WI38 (cell line): ENCODE results near the gene KIAA1614.

Experiments
- H3K4me3 ChIP-seq: 2 replicates; pipeline ENCODE4 v1.5.1; 2011; ENCODE audit warnings: low read depth, mild to moderate bottlenecking, control low read depth, low read length
- CTCF ChIP-seq: IDR thresholded peaks from 2 replicates; pipeline ENCODE4 v1.5.1; 2012; ENCODE audit warnings: low read depth, mild to moderate bottlenecking, control low read depth, low read length

Gene KIAA1614

GRCh38 chr1:180946056-180946455 is 33.4 kb downstream of the KIAA1614 start:
- H3K4me3 ChIP-seq: no peak overlapping the region
- TF ChIP-seq CTCF: no peak

GRCh38 chr1:180946541-180947498 is 34.1 kb downstream of the KIAA1614 start:
- no peak for TF ChIP-seq CTCF
- H3K4me3 ChIP-seq: no peak overlapping the region

GRCh38 chr1:180947499-180947885 is 34.8 kb downstream of the KIAA1614 start:
- no peak for TF ChIP-seq CTCF
- H3K4me3 ChIP-seq: no peak overlapping the region

- no peak for TF ChIP-seq CTCF
- no peak overlapping the region for H3K4me3 ChIP-seq
Measured at GRCh38 chr1:180947901-180948640, 35.4 kb downstream of the KIAA1614 start.

GRCh38 chr1:180948641-180949615 is 36.2 kb downstream of the KIAA1614 start:
- TF ChIP-seq CTCF: no peak
- H3K4me3 ChIP-seq: no peak overlapping the region

- no peak overlapping the region for H3K4me3 ChIP-seq
- no peak for TF ChIP-seq CTCF
Measured at GRCh38 chr1:180949616-180950000, 36.9 kb downstream of the KIAA1614 start.
